Liver (tissue), 9 donors: ENCODE measurements around the gene ITPK1. TPM values are rescaled to one million over a fixed set of nuclear protein-coding genes. Genes with fewer than 3 reads are reported as not detected.

ENCODE experiments used
- DNase-seq: peaks from one replicate; pipeline ENCODE4 v3.0.0-alpha.2; 2017; ENCODE audit warnings: low spot score
- H3K27ac ChIP-seq, 2 donors: one replicate each; pipeline ENCODE4 v1.7.0; 2013; ENCODE audit warnings: inconsistent platforms in 2 of 2, low read length in 2 of 2, control low read depth in 1 of 2, low read depth in 1 of 2, mild to moderate bottlenecking in 1 of 2
- H3K27me3 ChIP-seq, 4 donors: one replicate each; pipeline versions ENCODE4 v1.6.1 to v1.7.0; 2013; ENCODE audit warnings: low read length in 3 of 4, inconsistent platforms in 1 of 4, mild to moderate bottlenecking in 1 of 4, moderate library complexity in 1 of 4; ENCODE audit not compliant: control insufficient read depth in 4 of 4, insufficient read depth in 4 of 4
- H3K36me3 ChIP-seq, 4 donors: one replicate each; pipeline versions ENCODE4 v1.6.1 to v1.7.0; 2013; ENCODE audit warnings: low read length in 3 of 4, mild to moderate bottlenecking in 3 of 4, low read depth in 1 of 4, moderate library complexity in 1 of 4; ENCODE audit not compliant: control insufficient read depth in 4 of 4, insufficient read depth in 3 of 4
- H3K4me1 ChIP-seq, 4 donors: one replicate each; pipeline versions ENCODE4 v1.6.1 to v1.7.0; 2013; ENCODE audit warnings: low read length in 3 of 4, mild to moderate bottlenecking in 3 of 4, moderate library complexity in 1 of 4; ENCODE audit not compliant: control insufficient read depth in 4 of 4, insufficient read depth in 4 of 4
- H3K4me3 ChIP-seq, 3 donors: one replicate each; pipeline versions ENCODE4 v1.6.1 to v1.7.0; 2013; ENCODE audit warnings: low read length in 3 of 3, control low read depth in 1 of 3, low read depth in 1 of 3, mild to moderate bottlenecking in 1 of 3
- H3K9ac ChIP-seq, 2 donors: one replicate each; pipeline ENCODE4 v1.7.0; 2013; ENCODE audit warnings: low read length in 2 of 2, mild to moderate bottlenecking in 2 of 2, moderate library complexity in 2 of 2, control low read depth in 1 of 2, low read depth in 1 of 2
- H3K9me3 ChIP-seq, 4 donors: one replicate each; pipeline versions ENCODE4 v1.6.1 to v1.7.0; 2013; ENCODE audit warnings: low read length in 3 of 4; ENCODE audit not compliant: control insufficient read depth in 4 of 4
- ATF3 ChIP-seq: IDR thresholded peaks from 2 replicates; pipeline ENCODE4 v1.6.1; 2016; ENCODE audit warnings: antibody characterized with exemption
- CTCF ChIP-seq: fragments of 150-350 bp; IDR thresholded peaks from 2 replicates; pipeline ENCODE4 v1.5.1; 2017; ENCODE audit warnings: improper control_type of control experiment, low read depth, low read length; ENCODE audit not compliant: missing input control
- FOXA1 ChIP-seq: IDR thresholded peaks from 2 replicates; pipeline ENCODE4 v1.6.1; 2016; ENCODE audit warnings: antibody characterized with exemption
- FOXA2 ChIP-seq: IDR thresholded peaks from 2 replicates; pipeline ENCODE4 v1.6.1; 2016; ENCODE audit warnings: antibody characterized with exemption
- HNF4G ChIP-seq: IDR thresholded peaks from 2 replicates; pipeline ENCODE4 v1.6.1; 2016; ENCODE audit warnings: antibody characterized with exemption
- JUND ChIP-seq, 2 donors: IDR thresholded peaks; 2 replicates each; pipeline ENCODE4 v1.6.1; 2016; ENCODE audit warnings: antibody characterized with exemption in 2 of 2
- REST ChIP-seq: IDR thresholded peaks from 2 replicates; pipeline ENCODE4 v1.6.1; 2016; ENCODE audit warnings: antibody characterized with exemption, mild to moderate bottlenecking
- RXRA ChIP-seq, 2 donors: IDR thresholded peaks; 2 replicates each; pipeline ENCODE4 v1.6.1; 2017 to 2018; ENCODE audit warnings: antibody characterized with exemption in 2 of 2, mild to moderate bottlenecking in 1 of 2
- SP1 ChIP-seq: IDR thresholded peaks from 2 replicates; pipeline ENCODE4 v1.6.1; 2018; ENCODE audit warnings: antibody characterized with exemption, mild to moderate bottlenecking
- YY1 ChIP-seq: IDR thresholded peaks from 2 replicates; pipeline ENCODE4 v1.6.1; 2016; ENCODE audit warnings: antibody characterized with exemption, mild to moderate bottlenecking
- ZBTB33 ChIP-seq: IDR thresholded peaks from 2 replicates; pipeline ENCODE4 v1.6.1; 2016; ENCODE audit warnings: antibody characterized with exemption
- WGBS: extraction: QIAGEN DNeasy Blood & Tissue Kit; methylation state at CpG from one replicate; pipeline ENCODE4 v1.1.7; 2013; 5-methylcytosine and 5-hydroxymethylcytosine counted together
- polyA plus RNA-seq, 2 donors: library from polyadenylated mRNA; stranded (reverse) in 1 of 2; unstranded in 1 of 2; fragments of 200-250 nt in 1 of 2; fragments of >200 nt in 1 of 2; fragmentation: Nextera tagmentation in 1 of 2; extraction: Ambion mirVana in 1 of 2; gene quantifications; one replicate each; pipeline versions ENCODE4 v1.2.1 to v1.2.3, GENCODE V29; 2013 to 2015
- total RNA-seq, 2 donors: library from RNA; depleted of rRNA; stranded (reverse); fragments of >200 nt; gene quantifications; one replicate each; pipeline ENCODE4 v1.2.3, GENCODE V29; 2014
- donor health status: healthy.
- donor health status: healthy.
- donor health status: healthy.
- donor health status: healthy.
- donor health status: healthy.

ITPK1 gene
- total and polyA plus RNA-seq, 4 donors, result 9.0 to 41.2 (median 20.4) TPM

- WGBS, result 62% methylated on average over 4 of the region's 4 CpGs
- no peak for TF ChIP-seq ATF3
- TF ChIP-seq FOXA2, result no peak
- no peak for TF ChIP-seq HNF4G
- no peak for TF ChIP-seq FOXA1
- no peaks in the 10 kb centered on the region for H3K4me1 ChIP-seq
- peaks cover 0 to 3% (median 0%) of the 10 kb centered on the region in 4 donors for H3K27me3 ChIP-seq
- no peak overlapping the region for H3K4me3 ChIP-seq
- H3K36me3 ChIP-seq, result no peaks in the 10 kb centered on the region
- H3K27ac ChIP-seq, result no peak overlapping the region
- H3K9ac ChIP-seq, result no peak overlapping the region
- no peak for DNase-seq
- H3K9me3 ChIP-seq, result no peaks in the 10 kb centered on the region
Observed at GRCh38 chr14:92916201-92916600, 199.5 kb downstream of the ITPK1 start.

GRCh38 chr14:92914087-92914656 lies 201.6 kb downstream of the ITPK1 start:
- H3K4me1 ChIP-seq, result no peaks in the 10 kb centered on the region
- peaks cover 0 to 3% (median 0%) of the 10 kb centered on the region in 4 donors for H3K27me3 ChIP-seq
- H3K4me3 ChIP-seq, result no peak overlapping the region
- 9% methylated on average over 7 of the region's 7 CpGs for WGBS
- TF ChIP-seq REST (peak; percentile 100), ZBTB33 (no peak)
- H3K36me3 ChIP-seq, result no peaks in the 10 kb centered on the region
- no peak overlapping the region for H3K27ac ChIP-seq
- no peak overlapping the region for H3K9ac ChIP-seq
- peak; percentile 56 for DNase-seq
- H3K9me3 ChIP-seq, result no peaks in the 10 kb centered on the region

GRCh38 chr14:92907316-92907911 lies 208.3 kb downstream of the ITPK1 start:
- peaks cover 0 to 4% (median 0%) of the 10 kb centered on the region in 4 donors for H3K27me3 ChIP-seq
- no peaks in the 10 kb centered on the region for H3K4me1 ChIP-seq
- no peak overlapping the region for H3K9ac ChIP-seq
- H3K4me3 ChIP-seq, result no peak overlapping the region
- H3K27ac ChIP-seq, result no peak overlapping the region
- TF ChIP-seq RXRA (IDR thresholded peaks at IDR 0.05) (no peak), HNF4G (no peak), REST (no peak), ZBTB33 (no peak), CTCF (no peak), YY1 (no peak), JUND (IDR thresholded peaks at IDR 0.05) (no peak), SP1 (no peak)
- H3K9me3 ChIP-seq, result no peaks in the 10 kb centered on the region
- DNase-seq, result no peak
- no peaks in the 10 kb centered on the region for H3K36me3 ChIP-seq
- WGBS, result 69% methylated on average over 6 of the region's 6 CpGs
